Esophagus squamous epithelium (tissue), 4 donors: Measurements from ENCODE around the gene CSTPP1.

Experiments used
- CTCF ChIP-seq, 6 experiments: fragments of 450-650 bp in 4 of 6; fragments of 200-600 bp in 2 of 6; sonication (generic) in 2 of 6; IDR thresholded peaks; one replicate each; pipeline ENCODE4 v1.5.1; 2016 to 2019; ENCODE audit warnings: antibody characterized with exemption in 6 of 6, mild to moderate bottlenecking in 4 of 6, moderate library complexity in 4 of 6
- POLR2A ChIP-seq, 4 donors: fragments of 450-650 bp; IDR thresholded peaks; one replicate each; pipeline ENCODE4 v1.6.1; 2017; ENCODE audit warnings: antibody characterized with exemption in 4 of 4, mild to moderate bottlenecking in 4 of 4, moderate library complexity in 3 of 4

- no peak for TF ChIP-seq CTCF (IDR thresholded peaks at IDR 0.05)
- TF ChIP-seq POLR2A (IDR thresholded peaks at IDR 0.05) = no peak
Measured at GRCh38 chr11:47124675-47125074, 188.1 kb downstream of the CSTPP1 start.
